NT2/D1 (cell line): Measurements from ENCODE around the gene PELI2.

ENCODE experiments used
- SUZ12 ChIP-seq: IDR thresholded peaks from 2 replicates; pipeline ENCODE4 v1.6.1; 2011; ENCODE audit not compliant: insufficient read length, insufficient read depth; ENCODE audit errors: extremely low read depth
- YY1 ChIP-seq: IDR thresholded peaks from 2 replicates; pipeline ENCODE4 v1.6.1; 2011; ENCODE audit not compliant: insufficient read length, insufficient read depth
- ZNF274 ChIP-seq: IDR thresholded peaks from 2 replicates; pipeline ENCODE4 v1.6.1; 2011; ENCODE audit warnings: mild to moderate bottlenecking, low read depth, low read length

- TF ChIP-seq YY1 (no peak), ZNF274 (no peak), SUZ12 (no peak)
Observed at GRCh38 chr14:56119201-56119981, 1.2 kb downstream of the PELI2 start.
